Muscle layer of duodenum (tissue), 2 donors: ENCODE results near the gene KMT5C.

Experiments
- H3K27ac ChIP-seq: one replicate; pipeline ENCODE4 v1.7.0; 2013; ENCODE audit warnings: mild to moderate bottlenecking, low read length
- H3K27me3 ChIP-seq: one replicate; pipeline ENCODE4 v1.7.0; 2013; ENCODE audit warnings: low read depth, mild to moderate bottlenecking, control low read depth, low read length
- H3K36me3 ChIP-seq, 2 donors: one replicate each; pipeline ENCODE4 v1.7.0; 2013; ENCODE audit warnings: low read length in 2 of 2, control low read depth in 1 of 2, mild to moderate bottlenecking in 1 of 2; ENCODE audit not compliant: insufficient read depth in 2 of 2, control insufficient read depth in 1 of 2
- H3K4me1 ChIP-seq, 2 donors: one replicate each; pipeline ENCODE4 v1.7.0; 2013; ENCODE audit warnings: low read length in 2 of 2, mild to moderate bottlenecking in 2 of 2, control low read depth in 1 of 2, moderate library complexity in 1 of 2; ENCODE audit not compliant: insufficient read depth in 2 of 2, control insufficient read depth in 1 of 2
- H3K4me3 ChIP-seq, 2 donors: one replicate each; pipeline ENCODE4 v1.7.0; 2013; ENCODE audit warnings: low read length in 2 of 2, low read depth in 1 of 2, mild to moderate bottlenecking in 1 of 2
- H3K9me3 ChIP-seq, 2 donors: one replicate each; pipeline ENCODE4 v1.7.0; 2013; ENCODE audit warnings: low read length in 2 of 2, control low read depth in 1 of 2, mild to moderate bottlenecking in 1 of 2; ENCODE audit not compliant: control insufficient read depth in 1 of 2
- donor health status: healthy.

KMT5C gene

GRCh38 chr19:55339889-55340783 is 460 bp downstream of the KMT5C start:
- Histone ChIP-seq H3K9me3 (no peaks in the 10 kb centered on the region), H3K27me3 (no peaks in the 10 kb centered on the region), H3K4me3 (peak overlapping the region; percentile 77 to 79), H3K27ac (peak overlapping the region; percentile 86), H3K4me1 (peaks cover 3 to 22% of the 10 kb centered on the region in 2 donors), H3K36me3 (peaks cover 9 to 25% of the 10 kb centered on the region in 2 donors)

- peak overlapping the region; percentile 77 to 79 for H3K4me3 ChIP-seq
- peaks cover 3 to 26% of the 10 kb centered on the region in 2 donors for H3K4me1 ChIP-seq
- H3K27ac ChIP-seq = no peak overlapping the region
- no peaks in the 10 kb centered on the region for H3K9me3 ChIP-seq
- no peaks in the 10 kb centered on the region for H3K27me3 ChIP-seq
- H3K36me3 ChIP-seq = peaks cover 9 to 25% of the 10 kb centered on the region in 2 donors
Measured at GRCh38 chr19:55340784-55341147, 1.1 kb downstream of the KMT5C start.

- Histone ChIP-seq H3K9me3 (no peaks in the 10 kb centered on the region), H3K4me3 (peak overlapping the region; percentile 77 to 79), H3K4me1 (peaks cover 3 to 28% of the 10 kb centered on the region in 2 donors), H3K36me3 (peaks cover 9 to 29% of the 10 kb centered on the region in 2 donors), H3K27me3 (no peaks in the 10 kb centered on the region), H3K27ac (no peak overlapping the region)
Measured at GRCh38 chr19:55341171-55341588, 1.5 kb downstream of the KMT5C start.

- H3K4me3 ChIP-seq = peak overlapping the region in 1 of 2 donors; percentile 77
Measured at GRCh38 chr19:55341595-55342531, 2.2 kb downstream of the KMT5C start.

GRCh38 chr19:55344444-55344843 is 4.8 kb downstream of the KMT5C start:
- Histone ChIP-seq H3K4me1 (peaks cover 0 to 20% of the 10 kb centered on the region in 2 donors), H3K27ac (no peak overlapping the region), H3K36me3 (peaks cover 9 to 35% of the 10 kb centered on the region in 2 donors), H3K4me3 (no peak overlapping the region), H3K9me3 (no peaks in the 10 kb centered on the region), H3K27me3 (no peaks in the 10 kb centered on the region)

More at GRCh38 chr19:55341595-55342531, 2.2 kb downstream of the KMT5C start:
- Histone ChIP-seq H3K9me3 (no peaks in the 10 kb centered on the region), H3K4me1 (peaks cover 3 to 28% of the 10 kb centered on the region in 2 donors), H3K27me3 (no peaks in the 10 kb centered on the region), H3K27ac (no peak overlapping the region), H3K36me3 (peaks cover 9 to 32% of the 10 kb centered on the region in 2 donors)

GRCh38 chr19:55345101-55345817 is 5.6 kb downstream of the KMT5C start:
- Histone ChIP-seq H3K27ac (no peak overlapping the region), H3K4me1 (peaks cover 0 to 18% of the 10 kb centered on the region in 2 donors), H3K27me3 (no peaks in the 10 kb centered on the region), H3K36me3 (peaks cover 9 to 35% of the 10 kb centered on the region in 2 donors), H3K9me3 (no peaks in the 10 kb centered on the region), H3K4me3 (no peak overlapping the region)

- peaks cover 9 to 35% of the 10 kb centered on the region in 2 donors for H3K36me3 ChIP-seq
- peaks cover 0 to 12% of the 10 kb centered on the region in 2 donors for H3K4me1 ChIP-seq
- H3K4me3 ChIP-seq = no peak overlapping the region
- H3K27ac ChIP-seq = no peak overlapping the region
- H3K27me3 ChIP-seq = peaks cover under 1% of the 10 kb centered on the region
- H3K9me3 ChIP-seq = no peaks in the 10 kb centered on the region
Measured at GRCh38 chr19:55345818-55346724, 6.4 kb downstream of the KMT5C start.

GRCh38 chr19:55346725-55347441 is 7.2 kb downstream of the KMT5C start:
- Histone ChIP-seq H3K4me1 (peaks cover 0 to 5% of the 10 kb centered on the region in 2 donors), H3K36me3 (peaks cover 9 to 34% of the 10 kb centered on the region in 2 donors)

GRCh38 chr19:55347442-55348009 is 7.8 kb downstream of the KMT5C start:
- Histone ChIP-seq H3K4me3 (no peak overlapping the region), H3K27ac (no peak overlapping the region), H3K36me3 (peaks cover 6 to 27% of the 10 kb centered on the region in 2 donors), H3K9me3 (no peaks in the 10 kb centered on the region), H3K4me1 (peaks cover 0 to 5% of the 10 kb centered on the region in 2 donors), H3K27me3 (peaks cover 15% of the 10 kb centered on the region)

More at GRCh38 chr19:55346725-55347441, 7.2 kb downstream of the KMT5C start:
- H3K4me3 ChIP-seq = no peak overlapping the region
- peaks cover 9% of the 10 kb centered on the region for H3K27me3 ChIP-seq
- no peak overlapping the region for H3K27ac ChIP-seq
- H3K9me3 ChIP-seq = no peaks in the 10 kb centered on the region
